Transverse colon (tissue), 4 donors: Measurements from ENCODE around the gene ABCD1.
"Not testable (repeated sequence)": the region's sequence is repeated elsewhere in the genome, so short reads cannot be mapped to it uniquely, and the experiment has no call there.

Experiments
- CTCF ChIP-seq, 5 experiments: fragments of 200-600 bp in 3 of 5; fragments of 450-650 bp in 2 of 5; sonication (generic) in 3 of 5; IDR thresholded peaks; 1 replicate in 2 of 5; 2 replicates in 3 of 5; pipeline ENCODE4 v1.5.1; 2016 to 2017; ENCODE audit warnings: antibody characterized with exemption in 5 of 5, inconsistent platforms in 3 of 5, mild to moderate bottlenecking in 2 of 5, moderate library complexity in 1 of 5
- EP300 ChIP-seq: sonication (generic); formaldehyde crosslinking; IDR thresholded peaks from one replicate; pipeline ENCODE4 v1.6.1; 2017; ENCODE audit warnings: antibody characterized with exemption, low read depth
- POLR2AphosphoS5 ChIP-seq, 3 donors: sonication (generic); formaldehyde crosslinking; IDR thresholded peaks; one replicate each; pipeline ENCODE4 v1.6.1; 2016; ENCODE audit warnings: antibody characterized with exemption in 3 of 3

GRCh38 chrX:153742796-153743467, 18.3 kb downstream of the ABCD1 start:
- TF ChIP-seq CTCF (IDR thresholded peaks at IDR 0.05); POLR2AphosphoS5 (IDR thresholded peaks at IDR 0.05); EP300: not testable (repeated sequence)
